ENCODE measurements around the gene RCOR2.

Gene RCOR2

DNA sequence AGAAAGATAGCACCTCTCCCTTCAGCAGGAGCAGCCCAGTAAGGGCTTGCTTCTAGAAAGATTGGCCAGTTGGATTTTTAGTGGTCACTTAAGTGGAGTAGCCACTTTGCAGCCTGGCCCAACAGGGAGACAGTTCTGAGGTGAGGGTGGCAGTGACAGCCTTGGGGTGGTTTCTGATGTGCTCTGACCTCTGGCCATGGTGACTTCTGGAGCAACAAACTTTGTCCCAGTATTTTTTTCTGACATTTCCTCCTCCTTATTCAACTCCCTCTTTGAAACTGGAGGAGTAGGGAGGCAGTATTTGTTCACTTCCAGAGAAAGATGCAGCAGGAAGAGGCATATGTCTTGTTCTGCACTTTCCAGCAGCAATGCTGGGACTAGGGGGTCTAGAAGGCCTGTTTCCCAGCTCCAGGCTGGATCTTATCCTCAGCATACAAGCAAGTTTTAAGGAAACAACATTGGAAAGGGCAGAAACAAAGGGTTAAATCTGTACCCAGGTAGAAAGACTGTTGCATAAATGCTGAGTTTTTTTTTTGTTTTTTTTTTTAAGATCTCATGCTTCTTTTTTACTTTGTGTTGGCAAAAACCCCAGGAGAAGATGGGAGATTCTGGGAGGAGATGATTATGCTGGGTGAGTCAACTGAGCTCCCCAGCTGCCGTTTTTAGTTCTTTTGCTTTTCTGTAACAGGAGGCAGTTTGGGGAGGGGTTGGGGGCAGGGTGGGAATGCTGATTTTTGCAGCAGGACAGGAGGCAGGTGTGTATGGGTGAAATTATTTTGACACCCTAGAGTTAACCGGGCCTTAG, 37.2 kb downstream of the RCOR2 start:
- Mint-ChIP-seq H3K4me1 (peaks cover 83% of the 10 kb centered on the region), H3K9me3 (no peaks in the 10 kb centered on the region), H3K36me3 (peaks cover 2% of the 10 kb centered on the region), H3K27me3 (no peaks in the 10 kb centered on the region), H3K4me3 (peak overlapping the region; percentile 41), H3K27ac (peak overlapping the region; percentile 60)

DNA sequence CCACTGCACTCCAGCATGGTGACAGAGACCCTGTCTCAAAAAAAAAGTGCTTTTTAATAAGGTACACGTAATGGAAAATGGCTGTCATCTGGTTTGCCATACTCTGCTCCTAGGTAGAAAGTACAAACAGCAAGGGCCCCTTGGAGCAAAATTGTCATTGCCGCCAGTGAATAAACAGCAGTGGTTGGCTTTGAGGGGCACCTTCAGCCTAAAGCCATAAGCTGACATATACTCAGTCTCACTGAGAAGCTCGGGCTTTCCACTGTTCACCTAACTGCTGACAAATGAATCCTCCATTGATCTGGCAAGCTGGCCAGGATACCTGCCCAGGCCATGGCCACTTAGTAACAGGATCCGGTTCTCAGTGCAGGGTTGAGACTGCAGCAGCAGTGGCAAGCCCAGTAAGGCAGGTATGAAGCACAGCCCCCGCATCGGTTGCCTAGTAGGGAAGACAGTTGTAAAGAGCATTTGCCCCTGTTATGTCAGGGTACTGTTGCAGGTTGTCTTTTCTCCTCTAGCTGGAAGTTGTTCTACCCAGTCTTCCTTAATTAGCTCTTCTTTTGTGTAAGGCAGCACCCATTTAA, 39.2 kb downstream of the RCOR2 start:
- Mint-ChIP-seq H3K27ac (peak overlapping the region; percentile 14), H3K4me3 (no peak overlapping the region), H3K9me3 (no peaks in the 10 kb centered on the region), H3K36me3 (peaks cover 2% of the 10 kb centered on the region), H3K27me3 (no peaks in the 10 kb centered on the region), H3K4me1 (peaks cover 79% of the 10 kb centered on the region)

DNA sequence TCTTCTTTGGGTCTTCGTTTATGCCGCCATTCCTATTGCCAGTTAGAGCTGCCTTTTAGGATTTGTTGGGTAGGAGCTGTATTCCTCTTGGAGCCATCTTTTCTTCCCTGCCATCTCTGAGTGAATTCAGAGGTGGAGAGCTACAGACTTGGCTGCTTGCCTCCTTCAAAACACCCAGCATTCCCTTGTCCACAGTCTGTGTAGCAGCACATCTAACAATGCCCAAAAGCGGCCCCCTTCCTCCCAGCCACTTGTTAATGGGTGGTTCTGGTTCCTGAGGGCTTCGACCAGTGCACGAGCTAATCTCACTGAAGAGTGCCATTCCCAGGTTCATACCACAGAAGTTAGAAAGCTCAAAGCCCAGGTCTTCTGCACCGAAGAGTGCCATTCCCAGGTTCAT, 40.3 kb downstream of the RCOR2 start:
- Mint-ChIP-seq H3K36me3 (peaks cover 2% of the 10 kb centered on the region), H3K27me3 (no peaks in the 10 kb centered on the region), H3K9me3 (no peaks in the 10 kb centered on the region), H3K4me3 (no peak overlapping the region), H3K27ac (no peak overlapping the region), H3K4me1 (peaks cover 82% of the 10 kb centered on the region)

DNA sequence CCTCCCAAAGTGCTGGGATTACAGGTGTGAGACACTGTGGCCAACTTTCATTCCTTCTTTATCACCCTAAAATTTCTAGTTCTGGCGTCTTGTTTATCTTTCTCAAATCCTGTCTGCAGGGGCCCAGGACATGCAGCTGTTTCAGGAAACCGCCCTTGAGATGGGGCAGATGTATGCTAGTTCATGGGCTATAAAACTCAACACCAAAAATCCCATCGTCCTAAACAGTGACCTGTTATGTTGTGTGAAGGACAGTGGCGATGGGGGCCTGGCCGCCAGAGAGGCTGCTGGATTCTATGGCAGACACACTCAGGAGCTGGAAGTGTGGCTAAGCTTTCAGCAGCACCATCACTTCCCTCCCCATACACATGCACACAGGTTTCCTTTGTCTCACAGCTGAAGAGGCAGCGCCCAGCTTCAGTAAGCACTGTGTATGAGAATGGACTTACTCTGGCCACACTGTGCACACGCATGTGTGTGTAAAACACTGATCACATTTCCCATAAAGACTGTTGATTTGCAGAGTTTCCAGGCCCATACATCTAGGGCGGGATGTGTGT, 41.4 kb downstream of the RCOR2 start:
- peak overlapping the region; percentile 62 for H3K27ac Mint-ChIP-seq
- H3K9me3 Mint-ChIP-seq: no peaks in the 10 kb centered on the region
- no peaks in the 10 kb centered on the region for H3K27me3 Mint-ChIP-seq
- H3K4me3 Mint-ChIP-seq: no peak overlapping the region
- H3K4me1 Mint-ChIP-seq: peaks cover 78% of the 10 kb centered on the region
- peaks cover 2% of the 10 kb centered on the region for H3K36me3 Mint-ChIP-seq

DNA sequence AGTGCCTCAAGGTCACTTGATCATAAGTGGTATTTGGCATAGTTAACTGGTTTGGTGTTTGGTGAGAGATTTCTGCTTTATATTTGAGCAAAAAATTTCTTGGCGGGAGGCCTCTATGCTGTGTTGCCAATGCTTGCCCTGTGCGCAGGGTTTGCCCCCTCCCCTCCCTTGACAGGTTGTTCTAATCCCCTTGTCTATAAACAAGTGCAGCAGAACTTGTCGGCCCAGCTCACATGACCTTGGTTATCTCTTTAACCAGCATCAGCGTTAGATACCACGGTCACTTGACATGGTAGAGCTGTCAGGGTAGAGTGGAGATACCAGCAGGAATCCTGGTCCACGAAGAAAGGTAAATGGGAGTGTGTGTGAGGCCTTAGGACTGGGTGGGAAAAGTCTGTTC, 42.5 kb downstream of the RCOR2 start:
- H3K27ac Mint-ChIP-seq: no peak overlapping the region
- H3K4me1 Mint-ChIP-seq: peaks cover 78% of the 10 kb centered on the region
- H3K4me3 Mint-ChIP-seq: no peak overlapping the region
- H3K36me3 Mint-ChIP-seq: peaks cover 2% of the 10 kb centered on the region
- no peaks in the 10 kb centered on the region for H3K27me3 Mint-ChIP-seq
- no peaks in the 10 kb centered on the region for H3K9me3 Mint-ChIP-seq

DNA sequence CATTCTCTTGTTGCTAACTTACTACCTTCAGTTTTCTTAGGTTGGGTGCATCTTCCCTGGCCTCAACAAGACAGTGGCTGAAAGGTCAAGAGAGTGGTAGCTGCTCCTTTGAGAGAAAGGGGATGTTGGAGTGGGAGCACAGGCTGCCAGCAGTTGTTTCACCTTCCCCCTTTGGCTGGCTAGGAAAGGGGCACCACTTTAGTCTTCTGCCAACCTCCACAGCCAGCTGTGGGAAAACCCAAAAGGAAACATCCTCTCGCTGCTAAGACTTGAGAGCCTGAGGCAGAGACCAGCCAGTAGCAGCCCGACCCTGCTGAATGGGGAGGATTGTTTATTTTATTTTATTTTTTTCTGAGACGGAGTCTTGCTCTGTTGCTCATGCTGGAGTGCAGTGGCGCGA, 43.7 kb downstream of the RCOR2 start:
- H3K4me3 Mint-ChIP-seq: no peak overlapping the region
- H3K9me3 Mint-ChIP-seq: no peaks in the 10 kb centered on the region
- H3K27ac Mint-ChIP-seq: no peak overlapping the region
- no peaks in the 10 kb centered on the region for H3K27me3 Mint-ChIP-seq
- peaks cover 2% of the 10 kb centered on the region for H3K36me3 Mint-ChIP-seq
- peaks cover 78% of the 10 kb centered on the region for H3K4me1 Mint-ChIP-seq

DNA sequence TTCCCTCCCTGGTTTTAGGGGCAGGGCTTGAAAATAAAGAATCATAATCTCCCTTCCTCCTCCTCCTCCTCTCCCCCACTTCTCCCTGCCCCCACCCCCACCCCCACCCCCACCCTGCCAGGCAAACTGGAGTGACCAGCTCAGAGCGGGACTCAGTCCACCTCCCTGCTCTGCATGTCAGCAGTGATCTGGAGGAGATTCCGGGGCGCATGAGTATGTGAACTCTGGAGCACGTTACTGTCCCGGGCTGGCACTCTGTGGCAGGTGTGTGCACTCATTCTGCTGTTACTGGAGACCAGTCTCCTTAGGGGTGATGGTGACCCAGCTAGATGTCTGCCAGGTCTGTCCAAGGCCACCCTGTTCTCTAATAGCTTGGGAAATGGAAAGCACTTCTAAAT, 44.2 kb downstream of the RCOR2 start:
- H3K9me3 Mint-ChIP-seq: no peaks in the 10 kb centered on the region
- H3K27ac Mint-ChIP-seq: no peak overlapping the region
- H3K27me3 Mint-ChIP-seq: no peaks in the 10 kb centered on the region
- H3K36me3 Mint-ChIP-seq: no peaks in the 10 kb centered on the region
- peaks cover 78% of the 10 kb centered on the region for H3K4me1 Mint-ChIP-seq
- H3K4me3 Mint-ChIP-seq: peak overlapping the region; percentile 15

DNA sequence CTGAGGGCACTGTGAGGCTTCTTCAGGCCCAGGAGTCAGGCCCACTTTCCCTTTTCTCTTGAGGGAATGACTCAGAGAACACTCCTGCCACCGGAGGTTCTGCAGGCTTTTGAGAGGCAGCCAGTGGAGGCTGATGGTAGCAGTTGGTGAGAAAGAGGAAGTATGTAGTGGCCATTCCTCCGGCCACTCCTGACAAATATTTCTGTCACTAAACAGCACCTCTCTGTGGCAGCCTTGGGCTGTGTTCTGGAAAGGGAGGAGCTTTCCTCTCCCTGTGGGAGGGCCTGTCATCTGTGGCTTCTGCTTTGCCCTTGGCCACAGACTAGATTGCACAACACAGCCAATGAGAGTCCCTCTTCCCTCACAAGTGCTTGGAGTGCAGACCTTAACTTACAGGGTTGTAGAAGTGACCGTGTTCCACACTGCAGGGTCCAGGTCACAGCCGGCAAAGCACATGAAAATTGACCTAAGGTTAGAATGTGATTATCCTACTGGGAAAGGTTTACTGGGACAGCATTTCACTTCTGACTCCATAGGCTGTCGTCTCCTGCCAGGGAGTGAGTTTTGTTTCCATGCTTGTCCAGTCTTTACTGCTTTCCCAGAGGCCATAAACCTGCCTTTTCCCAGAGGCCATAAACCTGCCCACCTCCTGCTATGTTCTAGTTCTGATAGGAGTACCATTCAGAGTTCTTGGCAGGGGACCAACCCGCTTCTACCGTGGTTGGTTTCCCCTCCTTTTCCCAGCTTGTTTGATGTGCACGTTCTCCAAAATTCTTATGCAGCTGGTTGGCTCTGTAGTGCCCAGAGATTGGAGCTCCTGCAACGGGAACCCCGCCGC, 44.8 kb downstream of the RCOR2 start:
- no peak overlapping the region for H3K27ac Mint-ChIP-seq

DNA sequence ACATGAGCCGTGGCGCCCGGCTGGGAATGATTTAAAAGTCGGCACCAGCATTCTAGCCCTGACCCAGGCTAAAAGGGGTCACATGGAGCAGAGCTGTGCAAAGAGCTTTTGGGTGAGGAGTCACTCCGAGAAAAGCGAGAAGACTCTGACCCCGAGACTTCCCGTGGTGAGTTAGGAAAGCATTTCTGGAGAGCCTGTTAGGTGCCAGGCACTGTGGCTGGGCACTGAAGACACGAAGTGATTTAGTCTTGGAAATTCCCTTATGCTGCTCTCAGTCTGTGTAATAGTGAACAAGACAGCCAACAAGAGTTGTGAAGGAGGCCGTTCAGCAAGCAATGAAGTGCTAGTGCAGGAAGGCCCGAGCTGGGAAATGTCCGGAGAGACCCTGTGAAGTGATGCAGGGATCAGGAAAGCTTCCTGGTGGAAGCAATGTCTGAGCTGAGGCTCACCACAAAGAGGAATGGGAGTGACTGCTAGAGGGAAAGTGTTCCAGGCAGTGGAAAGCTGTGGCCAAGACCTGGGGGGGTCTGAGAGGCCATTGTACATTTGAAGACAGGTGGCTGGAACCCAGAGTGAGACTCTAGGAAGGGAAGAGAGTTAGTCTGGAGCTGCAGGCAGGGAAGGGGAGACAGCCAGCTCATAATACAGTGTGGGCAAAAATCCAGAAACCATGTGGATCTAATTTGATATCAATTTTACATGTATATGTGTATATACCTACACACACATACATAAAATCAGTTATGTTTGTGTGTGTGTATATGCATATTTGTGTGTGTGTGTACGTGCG, 46.4 kb downstream of the RCOR2 start:
- Mint-ChIP-seq H3K27me3 (no peaks in the 10 kb centered on the region), H3K9me3 (no peaks in the 10 kb centered on the region), H3K4me1 (peaks cover 88% of the 10 kb centered on the region), H3K27ac (peak overlapping the region; percentile 88), H3K36me3 (peaks cover 1% of the 10 kb centered on the region), H3K4me3 (peak overlapping the region; percentile 76)

More for the DNA sequence above, 44.8 kb downstream of the RCOR2 start:
- no peaks in the 10 kb centered on the region for H3K36me3 Mint-ChIP-seq
- peaks cover 82% of the 10 kb centered on the region for H3K4me1 Mint-ChIP-seq
- no peaks in the 10 kb centered on the region for H3K27me3 Mint-ChIP-seq
- no peaks in the 10 kb centered on the region for H3K9me3 Mint-ChIP-seq
- peak overlapping the region; percentile 15 for H3K4me3 Mint-ChIP-seq

DNA sequence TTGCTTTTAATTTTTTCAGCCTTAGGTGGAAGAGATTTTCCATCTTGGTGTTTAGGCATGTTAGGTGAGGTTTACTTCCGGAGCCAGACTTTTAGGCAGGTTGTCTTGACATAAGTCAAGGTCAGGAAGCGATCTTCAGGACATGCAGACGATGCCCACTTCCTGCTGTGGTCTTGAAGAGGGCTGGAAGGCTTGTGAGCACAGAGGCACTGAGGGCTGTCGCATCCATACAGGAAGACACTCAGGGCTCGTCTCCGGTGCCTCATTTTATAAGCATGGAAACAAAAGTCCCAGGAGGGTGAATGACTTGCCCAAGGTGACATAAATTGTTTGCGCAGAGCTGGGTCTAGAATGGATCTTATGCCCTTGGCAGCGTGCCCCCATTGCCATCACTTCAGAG, 47.3 kb downstream of the RCOR2 start:
- Mint-ChIP-seq H3K4me1 (peaks cover 90% of the 10 kb centered on the region), H3K27ac (peak overlapping the region; percentile 35), H3K9me3 (no peaks in the 10 kb centered on the region), H3K4me3 (peak overlapping the region; percentile 76), H3K36me3 (peaks cover 1% of the 10 kb centered on the region), H3K27me3 (no peaks in the 10 kb centered on the region)

DNA sequence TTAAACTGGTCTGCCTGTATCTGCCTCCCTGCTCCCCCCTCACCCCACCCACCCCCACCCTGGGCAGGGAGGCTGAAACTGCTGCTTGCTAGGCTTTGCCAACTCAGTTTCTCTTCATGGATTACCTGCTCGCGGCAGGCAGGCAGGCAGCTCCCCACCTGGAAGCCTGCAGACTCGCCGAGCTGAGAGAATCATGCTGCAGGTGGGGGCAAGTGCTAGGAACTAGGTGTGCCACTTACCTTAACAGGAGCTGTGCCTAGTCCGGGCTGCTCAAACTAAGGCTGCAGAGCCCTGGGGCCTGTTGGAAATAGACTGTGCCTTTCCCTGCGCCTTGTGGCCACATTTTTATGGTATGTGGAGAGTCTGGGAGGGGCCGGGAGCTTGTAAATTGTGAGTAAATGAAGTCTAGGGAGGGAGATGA, 47.8 kb downstream of the RCOR2 start:
- H3K36me3 Mint-ChIP-seq: peaks cover 1% of the 10 kb centered on the region
- peak overlapping the region; percentile 76 for H3K4me3 Mint-ChIP-seq
- H3K27ac Mint-ChIP-seq: peak overlapping the region; percentile 35
- no peaks in the 10 kb centered on the region for H3K9me3 Mint-ChIP-seq
- H3K4me1 Mint-ChIP-seq: peaks cover 85% of the 10 kb centered on the region
- no peaks in the 10 kb centered on the region for H3K27me3 Mint-ChIP-seq

DNA sequence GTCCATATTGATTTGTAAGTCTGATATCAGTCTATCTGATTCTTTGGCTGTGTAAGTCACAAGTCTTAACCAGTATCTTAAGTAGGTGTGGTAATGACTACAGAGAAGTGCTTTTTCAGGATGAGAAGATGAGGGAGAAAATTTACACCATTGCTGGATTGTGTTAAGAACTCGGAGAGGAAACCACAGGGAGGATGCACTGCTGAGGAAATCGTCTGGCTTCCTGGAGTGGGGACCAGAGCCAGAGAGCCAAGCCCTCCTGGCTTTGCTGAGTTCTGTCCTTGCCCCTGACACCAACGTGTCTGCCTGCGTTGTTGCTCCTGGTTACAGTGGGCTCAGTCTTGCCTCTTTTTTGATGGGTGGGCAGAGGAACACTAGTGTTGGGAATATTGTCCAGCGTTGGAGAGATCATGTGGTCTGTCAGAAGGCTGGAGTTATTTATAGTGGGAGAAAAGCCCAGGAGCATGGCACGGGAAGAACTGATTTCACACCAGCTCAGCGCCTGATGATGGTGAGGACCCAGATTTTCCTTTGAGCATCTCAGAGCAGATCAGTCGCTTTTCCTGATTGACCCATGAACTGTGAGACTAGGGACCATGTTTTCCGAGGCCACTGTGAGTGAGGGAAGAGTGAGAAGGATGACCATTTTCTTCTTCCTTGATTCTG, 48.4 kb downstream of the RCOR2 start:
- peak overlapping the region; percentile 32 for H3K4me3 Mint-ChIP-seq

DNA sequence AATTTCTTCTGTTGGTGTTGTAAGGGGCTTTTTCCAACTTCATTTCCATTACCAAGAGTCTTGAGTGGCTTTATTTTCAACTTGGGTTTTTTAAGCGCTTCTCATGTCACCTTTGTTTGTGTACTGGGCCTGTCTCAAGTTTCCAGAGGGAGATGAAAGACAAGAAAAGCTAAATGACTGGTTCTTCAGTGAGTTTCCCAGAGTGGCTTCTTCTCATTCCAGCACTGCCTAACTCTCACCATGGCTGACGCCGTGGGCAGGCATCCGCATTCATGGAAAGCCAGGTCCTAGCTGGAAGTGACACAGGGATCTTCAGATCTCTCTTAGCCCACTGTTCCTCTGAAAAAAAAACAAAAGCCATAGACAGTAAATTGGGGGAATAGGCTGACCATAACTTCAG, 49.5 kb downstream of the RCOR2 start:
- peaks cover 84% of the 10 kb centered on the region for H3K4me1 Mint-ChIP-seq
- no peak overlapping the region for H3K27ac Mint-ChIP-seq
- H3K9me3 Mint-ChIP-seq: no peaks in the 10 kb centered on the region
- no peaks in the 10 kb centered on the region for H3K27me3 Mint-ChIP-seq
- H3K4me3 Mint-ChIP-seq: no peak overlapping the region
- H3K36me3 Mint-ChIP-seq: peaks cover 1% of the 10 kb centered on the region

More for the DNA sequence above, 48.4 kb downstream of the RCOR2 start:
- Mint-ChIP-seq H3K27me3 (no peaks in the 10 kb centered on the region), H3K36me3 (peaks cover 1% of the 10 kb centered on the region), H3K27ac (peak overlapping the region; percentile 66), H3K4me1 (peaks cover 84% of the 10 kb centered on the region), H3K9me3 (no peaks in the 10 kb centered on the region)

DNA sequence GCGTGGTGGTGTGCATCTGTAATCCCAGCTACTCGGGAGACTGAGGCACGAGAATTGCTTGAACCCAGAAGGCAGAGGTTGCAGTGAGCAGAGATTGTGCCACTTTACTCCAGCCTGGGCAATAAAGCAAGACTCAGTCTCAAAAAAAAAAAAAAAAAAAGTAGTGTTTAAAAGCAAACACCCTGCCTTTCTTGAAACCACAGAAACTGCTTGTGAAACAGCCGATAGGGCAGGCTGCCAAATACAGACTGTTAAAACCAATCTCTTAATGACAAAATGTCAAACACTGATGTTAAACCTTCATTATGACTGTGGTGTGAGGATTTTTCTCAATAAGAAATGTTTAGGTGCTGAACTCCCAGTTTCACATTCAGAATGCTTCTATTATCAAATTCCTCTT, 50.8 kb downstream of the RCOR2 start:
- H3K4me3 Mint-ChIP-seq: peak overlapping the region; percentile 52

More for the DNA sequence above, 50.8 kb downstream of the RCOR2 start:
- H3K27ac Mint-ChIP-seq: peak overlapping the region; percentile 71
- peaks cover 81% of the 10 kb centered on the region for H3K4me1 Mint-ChIP-seq
- peaks cover 1% of the 10 kb centered on the region for H3K36me3 Mint-ChIP-seq
- no peaks in the 10 kb centered on the region for H3K9me3 Mint-ChIP-seq
- no peaks in the 10 kb centered on the region for H3K27me3 Mint-ChIP-seq
